HepG2 (cell line): ENCODE measurements around the gene KMT5C.

Experiments used
- CEBPB ChIP-seq: IDR thresholded peaks from 2 replicates; pipeline ENCODE4 v1.6.1; 2011; ENCODE audit warnings: low read depth, low read length, improper control_type of control experiment, borderline replicate concordance
- CTCF ChIP-seq: sonication (generic); formaldehyde crosslinking; IDR thresholded peaks from 2 replicates; pipeline ENCODE4 v1.5.0; 2020; ENCODE audit warnings: mild to moderate bottlenecking, missing genetic modification reagents, moderate library complexity
- DRAP1 ChIP-seq: IDR thresholded peaks from 2 replicates; pipeline ENCODE4 v1.6.1; 2016; ENCODE audit warnings: missing genetic modification reagents, missing compliant biosample characterization
- HMGXB3 ChIP-seq: sonication (generic); formaldehyde crosslinking; IDR thresholded peaks from 2 replicates; pipeline ENCODE4 v1.4.0; 2020; ENCODE audit warnings: missing genetic modification reagents, borderline replicate concordance
- MAFK ChIP-seq, 2 experiments: IDR thresholded peaks in 1 of 2; conservative IDR thresholded peaks in 1 of 2; 2 replicates each; pipeline ENCODE4 v1.6.1; 2011; ENCODE audit warnings: improper control_type of control experiment in 2 of 2, low read length in 2 of 2
- POLR2AphosphoS5 ChIP-seq: IDR thresholded peaks from 2 replicates; pipeline ENCODE4 v1.6.1; 2012; ENCODE audit warnings: low read depth, low read length
- RELA ChIP-seq: sonication (generic); formaldehyde crosslinking; IDR thresholded peaks from 2 replicates; pipeline ENCODE4 v1.4.0; 2020; ENCODE audit warnings: missing genetic modification reagents
- ZNF710 ChIP-seq: sonication (generic); formaldehyde crosslinking; IDR thresholded peaks from 2 replicates; pipeline ENCODE4 v1.5.0; 2020; ENCODE audit warnings: mild to moderate bottlenecking, missing genetic modification reagents, borderline replicate concordance

GRCh38 chr19:55379174-55379573 is 39.5 kb downstream of the KMT5C start:
- TF ChIP-seq POLR2AphosphoS5 (no peak), RELA (no peak), HMGXB3 (CRISPR knock-in tag) (no peak), DRAP1 (no peak), CTCF (CRISPR knock-in tag) (no peak), MAFK (conservative IDR thresholded peaks at IDR 0.05 in 1 of 2, IDR thresholded peaks at IDR 0.05 in 1 of 2; ENCODE audit: low read length in 2 of 2) (no peak), ZNF710 (no peak), CEBPB (no peak)
